DOHH2 (cell line): ENCODE data around the gene EIF3I.

Experiments
- EZH2phosphoT487 ChIP-seq: fragments of 200-600 bp; sonication (generic); IDR thresholded peaks from 2 replicates; pipeline ENCODE4 v1.6.1; 2017; ENCODE audit warnings: borderline replicate concordance, mild to moderate bottlenecking, antibody characterized with exemption, low read length, moderate library complexity, mixed read lengths
- TF ChIP-seq, protein P1 (sequence below): fragments of 200-600 bp; sonication (generic); IDR thresholded peaks from one replicate; pipeline ENCODE4 v1.5.1; 2014; ENCODE audit warnings: antibody characterized with exemption, mild to moderate bottlenecking, low read depth, low read length; ENCODE audit not compliant: poor library complexity, severe bottlenecking

- TF ChIP-seq, protein P1, sequence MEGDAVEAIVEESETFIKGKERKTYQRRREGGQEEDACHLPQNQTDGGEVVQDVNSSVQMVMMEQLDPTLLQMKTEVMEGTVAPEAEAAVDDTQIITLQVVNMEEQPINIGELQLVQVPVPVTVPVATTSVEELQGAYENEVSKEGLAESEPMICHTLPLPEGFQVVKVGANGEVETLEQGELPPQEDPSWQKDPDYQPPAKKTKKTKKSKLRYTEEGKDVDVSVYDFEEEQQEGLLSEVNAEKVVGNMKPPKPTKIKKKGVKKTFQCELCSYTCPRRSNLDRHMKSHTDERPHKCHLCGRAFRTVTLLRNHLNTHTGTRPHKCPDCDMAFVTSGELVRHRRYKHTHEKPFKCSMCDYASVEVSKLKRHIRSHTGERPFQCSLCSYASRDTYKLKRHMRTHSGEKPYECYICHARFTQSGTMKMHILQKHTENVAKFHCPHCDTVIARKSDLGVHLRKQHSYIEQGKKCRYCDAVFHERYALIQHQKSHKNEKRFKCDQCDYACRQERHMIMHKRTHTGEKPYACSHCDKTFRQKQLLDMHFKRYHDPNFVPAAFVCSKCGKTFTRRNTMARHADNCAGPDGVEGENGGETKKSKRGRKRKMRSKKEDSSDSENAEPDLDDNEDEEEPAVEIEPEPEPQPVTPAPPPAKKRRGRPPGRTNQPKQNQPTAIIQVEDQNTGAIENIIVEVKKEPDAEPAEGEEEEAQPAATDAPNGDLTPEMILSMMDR = no peak
- no peak for TF ChIP-seq EZH2phosphoT487
Measured at GRCh38 chr1:32232558-32233304, 10.5 kb downstream of the EIF3I start.
